Measurements from ENCODE around the gene NEK7.

DNA sequence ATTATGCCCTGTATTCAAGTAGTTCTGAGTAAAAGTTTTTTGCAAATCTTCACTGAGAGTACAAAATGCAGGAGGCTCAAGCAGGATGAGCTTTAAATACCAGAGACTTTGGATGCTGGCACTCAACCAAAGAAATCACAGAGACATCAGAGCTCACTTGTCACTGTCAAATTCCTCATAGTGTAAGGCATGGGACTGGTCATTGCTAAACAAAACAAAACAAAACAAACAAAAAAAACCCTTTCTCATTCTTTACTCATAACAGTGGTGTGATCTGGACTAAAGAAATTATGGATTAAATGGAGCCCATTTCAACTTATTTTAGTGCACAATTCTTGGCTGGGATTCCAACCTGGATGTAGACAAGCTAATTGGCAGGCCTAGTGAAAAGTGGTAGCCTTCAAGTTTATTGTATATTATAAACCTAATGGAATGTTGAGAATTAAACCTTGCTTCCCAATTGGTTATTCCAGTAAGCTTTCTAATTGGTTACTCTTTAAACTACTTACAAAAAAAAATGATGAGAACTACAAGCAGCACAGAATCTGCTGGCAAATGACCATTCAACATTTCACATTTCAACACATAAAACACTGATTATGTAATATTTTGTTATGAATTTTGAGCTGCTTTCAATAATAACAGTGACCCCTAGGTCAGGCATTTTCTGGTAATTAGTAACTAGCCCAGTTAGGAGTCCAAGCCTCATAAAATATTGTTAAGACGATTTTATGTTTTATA, 30.6 kb upstream of the NEK7 start:
- TF ChIP-seq TAF1 (IDR thresholded peaks at IDR 0.05; ENCODE audit: borderline replicate concordance, low read depth, low read length) (no peak), POLR2AphosphoS5 (IDR thresholded peaks at IDR 0.05; ENCODE audit: low read depth, low read length) (no peak), POLR2A (IDR thresholded peaks at IDR 0.05; ENCODE audit: low read depth, low read length) (no peak)

Measured in GM12892 (cell line).